Lower lobe of right lung (tissue), 2 donors: ENCODE measurements around the gene ZNF214. TPM values are rescaled to one million over a fixed set of nuclear protein-coding genes. Genes with fewer than 3 reads are reported as not detected.

Experiments
- ATAC-seq, 2 donors: fragments of 200-7000 bp; cut with Tn5 transposase; one replicate each; pipeline ENCODE4 v1.9.1; 2020 to 2022; ENCODE audit warnings: mild to moderate bottlenecking in 2 of 2, moderate library complexity in 2 of 2
- DNase-seq: peaks from one replicate; pipeline ENCODE4 v3.0.0-alpha.2; 2020
- H3K27ac ChIP-seq: fragments of 200-600 bp; one replicate; pipeline ENCODE4 v1.8.0; 2022
- H3K27me3 ChIP-seq: fragments of 200-600 bp; one replicate; pipeline ENCODE4 v1.8.0; 2022; ENCODE audit warnings: low read depth
- H3K36me3 ChIP-seq: fragments of 200-600 bp; one replicate; pipeline ENCODE4 v1.8.0; 2022; ENCODE audit warnings: mild to moderate bottlenecking
- H3K4me1 ChIP-seq: fragments of 200-600 bp; one replicate; pipeline ENCODE4 v1.8.0; 2022
- H3K4me3 ChIP-seq: fragments of 200-600 bp; one replicate; pipeline ENCODE4 v1.8.0; 2022; ENCODE audit warnings: mild to moderate bottlenecking
- H3K9me3 ChIP-seq: fragments of 200-600 bp; one replicate; pipeline ENCODE4 v1.8.0; 2022
- CTCF ChIP-seq: fragments of 200-600 bp; IDR thresholded peaks from one replicate; pipeline ENCODE4 v1.8.0; 2022; ENCODE audit warnings: antibody characterized with exemption, mild to moderate bottlenecking
- intact Hi-C: fragments of 100-400 bp; cut with DNase I; formaldehyde crosslinking; loops from one replicate; pipeline ENCODE4 v1.11.0; 2022
- total RNA-seq: library from RNA; stranded (reverse); fragmentation: NEBNext Ultra II Directional; extraction: Animal tissue kit (Norgen Biotek cat#: 25700); gene quantifications from one replicate; pipeline ENCODE4 v1.2.1, GENCODE V29; 2021
- donor health status: DM: no; HTN: yes; CAD: no; lungs with severe emphysema.

The ZNF214 gene
- total RNA-seq, 1 donor from 2014 or later = 3.3 TPM

- no peaks in the 10 kb centered on the region for H3K4me1 ChIP-seq
- no peak overlapping the region for H3K27ac ChIP-seq
- no peak overlapping the region for H3K4me3 ChIP-seq
- no peaks in the 10 kb centered on the region for H3K36me3 ChIP-seq
- ATAC-seq (no peak), DNase-seq (no peak)
- no peak for TF ChIP-seq CTCF
- intact Hi-C loops = no loop called here
- no peaks in the 10 kb centered on the region for H3K27me3 ChIP-seq
- no peaks in the 10 kb centered on the region for H3K9me3 ChIP-seq
Observed at GRCh38 chr11:7014118-7014517, 6.0 kb downstream of the ZNF214 start.

- Histone ChIP-seq H3K9me3 (no peaks in the 10 kb centered on the region), H3K4me3 (no peak overlapping the region), H3K27ac (no peak overlapping the region), H3K27me3 (no peaks in the 10 kb centered on the region), H3K36me3 (peaks cover 12% of the 10 kb centered on the region), H3K4me1 (no peaks in the 10 kb centered on the region)
- peak in 1 of 2 donors; percentile 56 for ATAC-seq
- DNase-seq = no peak
- no peak for TF ChIP-seq CTCF
- intact Hi-C loops = no loop called here
Observed at GRCh38 chr11:7004482-7004881, 15.7 kb downstream of the ZNF214 start.

GRCh38 chr11:6995703-6996102, 24.4 kb downstream of the ZNF214 start:
- Histone ChIP-seq H3K9me3 (no peaks in the 10 kb centered on the region), H3K4me1 (no peaks in the 10 kb centered on the region), H3K36me3 (peaks cover 9% of the 10 kb centered on the region), H3K27me3 (no peaks in the 10 kb centered on the region), H3K4me3 (no peak overlapping the region), H3K27ac (no peak overlapping the region)
- DNase-seq (no peak), ATAC-seq (no peak)
- intact Hi-C loops = no loop called here
- no peak for TF ChIP-seq CTCF

GRCh38 chr11:6992457-6993417, 27.4 kb downstream of the ZNF214 start:
- no peak overlapping the region for H3K27ac ChIP-seq
- TF ChIP-seq CTCF = no peak
- no peaks in the 10 kb centered on the region for H3K4me1 ChIP-seq
- no peaks in the 10 kb centered on the region for H3K9me3 ChIP-seq
- intact Hi-C loops = no loop called here
- no peaks in the 10 kb centered on the region for H3K36me3 ChIP-seq
- H3K27me3 ChIP-seq = no peaks in the 10 kb centered on the region
- DNase-seq (no peak), ATAC-seq (no peak)
- H3K4me3 ChIP-seq = no peak overlapping the region

GRCh38 chr11:6992026-6992425, 28.1 kb downstream of the ZNF214 start:
- Histone ChIP-seq H3K4me1 (no peaks in the 10 kb centered on the region), H3K4me3 (no peak overlapping the region), H3K27me3 (no peaks in the 10 kb centered on the region), H3K27ac (no peak overlapping the region), H3K36me3 (no peaks in the 10 kb centered on the region), H3K9me3 (no peaks in the 10 kb centered on the region)
- ATAC-seq = no peak
- no peak for TF ChIP-seq CTCF
- intact Hi-C loops = no loop called here
- DNase-seq = no peak
